HepG2 (cell line): ENCODE measurements around the gene LIME1. TPM values are rescaled to one million over a fixed set of nuclear protein-coding genes. Genes with fewer than 3 reads are reported as not detected.

ENCODE experiments used
- DPF2 ChIP-seq: sonication (generic); formaldehyde crosslinking; IDR thresholded peaks from 2 replicates; pipeline ENCODE4 v1.4.0; 2020; ENCODE audit warnings: mild to moderate bottlenecking, low read depth, missing genetic modification reagents, borderline replicate concordance
- GTF2F1 ChIP-seq: fragments of 150-350 bp; IDR thresholded peaks from 2 replicates; pipeline ENCODE4 v1.6.1; 2014; ENCODE audit warnings: low read length
- GTF3A ChIP-seq: sonication (generic); formaldehyde crosslinking; conservative IDR thresholded peaks from 2 replicates; pipeline ENCODE4 v1.4.0; 2020; ENCODE audit warnings: mild to moderate bottlenecking, missing genetic modification reagents
- HDAC6 ChIP-seq: fragments of 200-600 bp; sonication (generic); IDR thresholded peaks from 2 replicates; pipeline ENCODE4 v1.7.0; 2017; ENCODE audit warnings: mild to moderate bottlenecking, antibody characterized with exemption, low read length, low read depth
- HES4 ChIP-seq: sonication (generic); formaldehyde crosslinking; IDR thresholded peaks from 2 replicates; pipeline ENCODE4 v1.9.0; 2021; ENCODE audit warnings: mild to moderate bottlenecking, missing genetic modification reagents, borderline replicate concordance
- HNRNPL ChIP-seq: fragments of 200-400 bp; formaldehyde crosslinking; IDR thresholded peaks from 2 replicates; pipeline ENCODE4 v1.6.1; 2017; ENCODE audit warnings: mild to moderate bottlenecking, low read depth, low read length
- JUND ChIP-seq: sonication (generic); formaldehyde crosslinking; IDR thresholded peaks from 2 replicates; pipeline ENCODE4 v1.8.0; 2022; ENCODE audit warnings: mild to moderate bottlenecking, missing genetic modification reagents
- KLF9 ChIP-seq: IDR thresholded peaks from 2 replicates; pipeline ENCODE4 v1.6.1; 2016; ENCODE audit warnings: low read depth
- MTF2 ChIP-seq: sonication (generic); formaldehyde crosslinking; IDR thresholded peaks from 2 replicates; pipeline ENCODE4 v1.5.0; 2020; ENCODE audit warnings: missing genetic modification reagents, borderline replicate concordance
- NFE2 ChIP-seq: sonication (generic); formaldehyde crosslinking; IDR thresholded peaks from 2 replicates; pipeline ENCODE4 v1.4.0; 2020; ENCODE audit warnings: missing genetic modification reagents
- NR2C2 ChIP-seq: sonication (generic); formaldehyde crosslinking; IDR thresholded peaks from 2 replicates; pipeline ENCODE4 v1.4.0; 2020; ENCODE audit warnings: missing genetic modification reagents, mild to moderate bottlenecking, moderate library complexity, borderline replicate concordance
- PAXIP1 ChIP-seq: sonication (generic); formaldehyde crosslinking; conservative IDR thresholded peaks from 2 replicates; pipeline ENCODE4 v1.4.0; 2020; ENCODE audit warnings: mild to moderate bottlenecking, missing genetic modification reagents, moderate library complexity
- RFX3 ChIP-seq: IDR thresholded peaks from 2 replicates; pipeline ENCODE4 v1.6.1; 2016; ENCODE audit warnings: missing biosample characterization, missing genetic modification reagents
- RFXAP ChIP-seq: sonication (generic); formaldehyde crosslinking; IDR thresholded peaks from 2 replicates; pipeline ENCODE4 v1.4.0; 2020; ENCODE audit warnings: missing genetic modification reagents, borderline replicate concordance
- SOX5 ChIP-seq: IDR thresholded peaks from 2 replicates; pipeline ENCODE4 v1.6.1; 2016; ENCODE audit warnings: borderline replicate concordance
- STAG1 ChIP-seq: sonication (generic); formaldehyde crosslinking; IDR thresholded peaks from 2 replicates; pipeline ENCODE4 v1.4.0; 2020; ENCODE audit warnings: missing genetic modification reagents
- XRCC5 ChIP-seq: fragments of 200-400 bp; formaldehyde crosslinking; optimal IDR thresholded peaks from 2 replicates; pipeline ENCODE3; 2017; ENCODE audit warnings: mild to moderate bottlenecking, low read length
- ZBTB3 ChIP-seq: sonication (generic); formaldehyde crosslinking; IDR thresholded peaks from 2 replicates; pipeline ENCODE4 v1.4.0; 2020; ENCODE audit warnings: low read depth, mild to moderate bottlenecking, moderate library complexity, missing genetic modification reagents, borderline replicate concordance
- ZFP41 ChIP-seq: sonication (generic); formaldehyde crosslinking; IDR thresholded peaks from 2 replicates; pipeline ENCODE4 v1.4.0; 2020; ENCODE audit warnings: mild to moderate bottlenecking, missing genetic modification reagents, borderline replicate concordance
- ZNF143 ChIP-seq: sonication (generic); formaldehyde crosslinking; IDR thresholded peaks from 2 replicates; pipeline ENCODE4 v1.4.0; 2020; ENCODE audit warnings: missing genetic modification reagents
- ZNF18 ChIP-seq: sonication (generic); formaldehyde crosslinking; IDR thresholded peaks from 2 replicates; pipeline ENCODE4 v1.8.0; 2022; ENCODE audit warnings: mild to moderate bottlenecking, missing genetic modification reagents; ENCODE audit not compliant: insufficient replicate concordance
- ZNF333 ChIP-seq: sonication (generic); formaldehyde crosslinking; IDR thresholded peaks from 2 replicates; pipeline ENCODE4 v1.4.0; 2020; ENCODE audit warnings: mild to moderate bottlenecking, missing genetic modification reagents, borderline replicate concordance
- ZNF34 ChIP-seq: sonication (generic); formaldehyde crosslinking; IDR thresholded peaks from 2 replicates; pipeline ENCODE4 v1.4.0; 2020; ENCODE audit warnings: mild to moderate bottlenecking, missing genetic modification reagents, borderline replicate concordance
- ZNF552 ChIP-seq: sonication (generic); formaldehyde crosslinking; IDR thresholded peaks from 2 replicates; pipeline ENCODE4 v1.9.0; 2022; ENCODE audit warnings: missing genetic modification reagents, mild to moderate bottlenecking, borderline replicate concordance
- ZNF891 ChIP-seq: sonication (generic); formaldehyde crosslinking; IDR thresholded peaks from 2 replicates; pipeline ENCODE4 v1.5.0; 2020; ENCODE audit warnings: mild to moderate bottlenecking, missing genetic modification reagents
- polyA plus RNA-seq, 8 experiments: library from polyadenylated mRNA; depleted of rRNA in 3 of 8; stranded (reverse) in 7 of 8; unstranded in 1 of 8; fragments of >200 nt; fragmentation: Illumina TruSeq in 4 of 8; extraction: Trizol in 4 of 8; gene quantifications; 2 replicates each; pipeline versions ENCODE4 v1.2.1 to v1.2.3, GENCODE V29; 2011 to 2016; ENCODE audit warnings: low read depth in 4 of 8, missing spikeins in 1 of 8, mixed read lengths in 1 of 8; ENCODE audit not compliant: insufficient read depth in 1 of 8
- total RNA-seq, 5 experiments: library from RNA; depleted of rRNA; stranded (reverse); fragments of >200 nt; fragmentation: Illumina TruSeq; extraction: Trizol; gene quantifications; 2 replicates each; pipeline ENCODE4 v1.2.3, GENCODE V29; 2016; ENCODE audit warnings: low read depth in 1 of 5

Gene LIME1
- total and polyA plus RNA-seq, 2 of the 13 experiments (the other 11 are each of a cell fraction or from before 2014, with no cell fraction given), result 13.0 to 61.5 TPM

GRCh38 chr20:63765082-63765873 lies 28.8 kb downstream of the LIME1 start (continued):
- TF ChIP-seq ZNF18 (CRISPR knock-in tag), result no peak
- no peak for TF ChIP-seq STAG1
- no peak for TF ChIP-seq HES4 (CRISPR knock-in tag)
- no peak for TF ChIP-seq ZBTB3 (CRISPR knock-in tag)
- TF ChIP-seq ZNF891, result peak; percentile 12; the same call in 1 of the 2 replicates
- no peak for TF ChIP-seq HDAC6
- peak; percentile 78 for TF ChIP-seq DPF2 (CRISPR knock-in tag)
- TF ChIP-seq MTF2 (CRISPR knock-in tag), result no peak
- no peak for TF ChIP-seq GTF3A
- no peak for TF ChIP-seq JUND (CRISPR knock-in tag)
- TF ChIP-seq RFX3 (CRISPR knock-in tag), result no peak
- no peak; the same call in 1 of the 2 replicates for TF ChIP-seq NR2C2 (CRISPR knock-in tag)
- TF ChIP-seq GTF2F1, result no peak
- no peak for TF ChIP-seq ZNF34 (CRISPR knock-in tag)
- no peak for TF ChIP-seq NFE2
- TF ChIP-seq ZNF552 (CRISPR knock-in tag), result peak; percentile 63; the same call in 1 of the 2 replicates
- TF ChIP-seq RFXAP, result peak; percentile 38; the same call in 1 of the 2 replicates
- no peak for TF ChIP-seq ZFP41 (CRISPR knock-in tag)
- no peak for TF ChIP-seq KLF9 (CRISPR knock-in tag)
- TF ChIP-seq HNRNPL, result no peak
- TF ChIP-seq SOX5 (CRISPR knock-in tag), result peak; percentile 41; the same call in 1 of the 2 replicates
- peak; percentile 50 for TF ChIP-seq XRCC5
- TF ChIP-seq ZNF333 (CRISPR knock-in tag), result no peak
- TF ChIP-seq PAXIP1, result peak; percentile 90
- TF ChIP-seq ZNF143, result no peak
